Hepatocyte (in vitro differentiated cells): ENCODE results near the gene GJC1. TPM values are rescaled to one million over a fixed set of nuclear protein-coding genes. Genes with fewer than 3 reads are reported as not detected.

Experiments used
- DNase-seq: peaks from one replicate; pipeline ENCODE4 v3.0.0-alpha.2; 2016; ENCODE audit warnings: low spot score
- H2AFZ ChIP-seq: fragments of 200-600 bp; sonication (generic); 2 replicates; pipeline ENCODE4 v1.6.0; 2016; ENCODE audit warnings: antibody characterized with exemption, mild to moderate bottlenecking
- H3K27ac ChIP-seq: fragments of 200-600 bp; sonication (generic); 2 replicates; pipeline ENCODE4 v1.5.1; 2016; ENCODE audit warnings: mild to moderate bottlenecking
- H3K27me3 ChIP-seq: fragments of 200-600 bp; sonication (generic); 2 replicates; pipeline ENCODE4 v1.6.1; 2016
- H3K36me3 ChIP-seq: fragments of 200-600 bp; sonication (generic); replicated peaks from 2 replicates; pipeline ENCODE4 v1.5.1; 2016; ENCODE audit warnings: low read depth; ENCODE audit not compliant: insufficient read depth
- H3K4me1 ChIP-seq: fragments of 200-600 bp; sonication (generic); 2 replicates; pipeline ENCODE4 v1.5.1; 2016; ENCODE audit warnings: mild to moderate bottlenecking, moderate library complexity; ENCODE audit not compliant: insufficient read depth
- H3K4me2 ChIP-seq: fragments of 200-600 bp; sonication (generic); 2 replicates; pipeline ENCODE4 v1.6.0; 2016
- H3K4me3 ChIP-seq: fragments of 200-600 bp; sonication (generic); 2 replicates; pipeline ENCODE4 v1.5.1; 2016; ENCODE audit warnings: mild to moderate bottlenecking
- H3K79me2 ChIP-seq: fragments of 200-600 bp; sonication (generic); 2 replicates; pipeline ENCODE4 v1.6.0; 2017; ENCODE audit warnings: mild to moderate bottlenecking
- H3K9me2 ChIP-seq: fragments of 200-600 bp; sonication (generic); replicated peaks from 2 replicates; pipeline ENCODE4 v1.6.0; 2017; ENCODE audit warnings: mild to moderate bottlenecking; ENCODE audit not compliant: insufficient read depth
- H3K9me3 ChIP-seq: fragments of 200-600 bp; sonication (generic); 2 replicates; pipeline ENCODE4 v1.5.1; 2016; ENCODE audit warnings: low read depth, mild to moderate bottlenecking
- H4K20me1 ChIP-seq: fragments of 200-600 bp; sonication (generic); 2 replicates; pipeline ENCODE4 v1.6.0; 2016; ENCODE audit warnings: mild to moderate bottlenecking; ENCODE audit not compliant: insufficient read depth, poor library complexity, severe bottlenecking
- EZH2 ChIP-seq: fragments of 200-600 bp; sonication (generic); IDR thresholded peaks from 2 replicates; pipeline ENCODE4 v1.6.1; 2016; ENCODE audit warnings: antibody characterized with exemption, mild to moderate bottlenecking, borderline replicate concordance
- EZH2phosphoT487 ChIP-seq: fragments of 200-600 bp; sonication (generic); IDR thresholded peaks from one replicate; pipeline ENCODE4 v1.6.1; 2018; ENCODE audit warnings: antibody characterized with exemption, mild to moderate bottlenecking, low read depth, moderate library complexity; ENCODE audit not compliant: unreplicated experiment, severe bottlenecking
- WGBS: methylation state at CpG from one replicate; pipeline ENCODE4 v1.1.6; 2016; ENCODE audit warnings: low lambda C conversion rate; ENCODE audit errors: missing lambda C conversion rate; 5-methylcytosine and 5-hydroxymethylcytosine counted together
- polyA plus RNA-seq: library from polyadenylated mRNA; unstranded; fragments of >200 nt; fragmentation: Nextera tagmentation; extraction: Ambion mirVana; gene quantifications from 2 replicates; pipeline ENCODE4 v1.2.1, GENCODE V29; 2016
- total RNA-seq: library from RNA; depleted of rRNA; stranded (reverse); fragments of >200 nt; gene quantifications from 2 replicates; pipeline ENCODE4 v1.2.3, GENCODE V29; 2014
- TF ChIP-seq, protein P1 (sequence below): fragments of 200-600 bp; sonication (generic); IDR thresholded peaks from 2 replicates; pipeline ENCODE4 v1.5.1; 2016; ENCODE audit warnings: antibody characterized with exemption, mild to moderate bottlenecking; ENCODE audit not compliant: poor library complexity

The GJC1 gene
- total and polyA plus RNA-seq, 2 experiments from 2014 or later: 7.5 to 11.4 TPM

DNA sequence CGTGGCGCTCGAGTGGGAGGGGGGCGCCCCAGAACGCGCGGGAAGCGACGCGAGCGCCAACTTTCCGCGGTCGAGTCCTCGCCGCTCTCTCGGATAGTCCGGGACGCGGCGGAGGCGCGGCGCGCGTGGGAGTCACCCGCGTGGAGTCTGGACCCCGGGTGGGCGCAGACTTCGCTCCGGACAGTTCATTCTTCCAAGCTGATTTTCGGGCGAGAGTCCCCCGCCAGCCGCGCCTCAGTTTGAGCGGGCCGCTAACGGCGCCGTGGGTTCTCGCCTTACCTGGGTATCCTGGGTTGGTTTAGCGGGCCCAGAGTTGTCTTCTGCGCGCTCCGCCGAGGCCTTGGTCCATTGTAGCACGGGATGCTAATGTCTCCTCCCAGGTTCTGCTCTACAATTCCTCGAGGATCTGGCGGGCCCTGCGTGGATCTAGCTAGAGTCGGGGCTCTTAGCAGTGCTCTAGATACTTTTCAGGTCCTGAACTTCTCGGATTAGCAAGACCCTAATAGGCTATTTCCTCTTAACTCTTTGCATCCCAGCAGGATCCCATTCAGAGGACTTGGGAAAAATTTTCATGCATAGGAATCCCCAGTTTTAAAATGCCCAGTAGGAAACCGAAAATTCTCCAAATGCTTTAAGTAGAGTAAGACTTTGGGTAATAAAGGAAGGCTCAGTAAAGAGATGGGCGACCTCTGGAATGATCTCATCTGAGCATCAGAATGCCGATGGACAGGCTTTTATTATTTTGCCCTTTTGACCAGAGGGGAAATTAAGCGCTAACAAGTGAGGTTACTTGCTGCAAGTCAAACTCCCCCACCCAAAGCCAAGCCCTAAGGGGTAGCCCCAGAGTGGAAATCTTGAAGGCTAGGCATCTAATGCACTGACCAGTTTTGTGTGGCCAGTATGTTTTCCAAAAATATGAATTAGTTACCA lies 537 bp upstream of the GJC1 start:
- H3K27me3 ChIP-seq: peaks cover 12% of the 10 kb centered on the region
- H3K9me3 ChIP-seq: no peaks in the 10 kb centered on the region
- H4K20me1 ChIP-seq: peaks cover 12% of the 10 kb centered on the region
- peak overlapping the region; percentile 91 for H2AFZ ChIP-seq
- WGBS: 6% methylated on average over 30 of the region's 58 CpGs
- peak overlapping the region; percentile 56 for H3K4me3 ChIP-seq
- TF ChIP-seq EZH2phosphoT487 (no peak), EZH2 (no peak)
- TF ChIP-seq, protein P1, sequence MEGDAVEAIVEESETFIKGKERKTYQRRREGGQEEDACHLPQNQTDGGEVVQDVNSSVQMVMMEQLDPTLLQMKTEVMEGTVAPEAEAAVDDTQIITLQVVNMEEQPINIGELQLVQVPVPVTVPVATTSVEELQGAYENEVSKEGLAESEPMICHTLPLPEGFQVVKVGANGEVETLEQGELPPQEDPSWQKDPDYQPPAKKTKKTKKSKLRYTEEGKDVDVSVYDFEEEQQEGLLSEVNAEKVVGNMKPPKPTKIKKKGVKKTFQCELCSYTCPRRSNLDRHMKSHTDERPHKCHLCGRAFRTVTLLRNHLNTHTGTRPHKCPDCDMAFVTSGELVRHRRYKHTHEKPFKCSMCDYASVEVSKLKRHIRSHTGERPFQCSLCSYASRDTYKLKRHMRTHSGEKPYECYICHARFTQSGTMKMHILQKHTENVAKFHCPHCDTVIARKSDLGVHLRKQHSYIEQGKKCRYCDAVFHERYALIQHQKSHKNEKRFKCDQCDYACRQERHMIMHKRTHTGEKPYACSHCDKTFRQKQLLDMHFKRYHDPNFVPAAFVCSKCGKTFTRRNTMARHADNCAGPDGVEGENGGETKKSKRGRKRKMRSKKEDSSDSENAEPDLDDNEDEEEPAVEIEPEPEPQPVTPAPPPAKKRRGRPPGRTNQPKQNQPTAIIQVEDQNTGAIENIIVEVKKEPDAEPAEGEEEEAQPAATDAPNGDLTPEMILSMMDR: no peak
- no peaks in the 10 kb centered on the region for H3K9me2 ChIP-seq
- peak; percentile 44 for DNase-seq
- peak overlapping the region; percentile 70 for H3K27ac ChIP-seq
- peaks cover 36% of the 10 kb centered on the region for H3K79me2 ChIP-seq
- peak overlapping the region; percentile 95 for H3K4me2 ChIP-seq
- H3K4me1 ChIP-seq: peaks cover 6% of the 10 kb centered on the region
- H3K36me3 ChIP-seq: no peaks in the 10 kb centered on the region

- H3K36me3 ChIP-seq: no peaks in the 10 kb centered on the region
- peak overlapping the region; percentile 87 for H2AFZ ChIP-seq
- peak overlapping the region; percentile 56 for H3K4me3 ChIP-seq
- no peaks in the 10 kb centered on the region for H3K9me2 ChIP-seq
- peaks cover 52% of the 10 kb centered on the region for H3K79me2 ChIP-seq
- H3K4me2 ChIP-seq: peak overlapping the region; percentile 95
- WGBS: under 1% methylated on average over 21 of the region's 21 CpGs
- DNase-seq: no peak
- peaks cover 12% of the 10 kb centered on the region for H3K27me3 ChIP-seq
- H3K4me1 ChIP-seq: peaks cover 6% of the 10 kb centered on the region
- H3K9me3 ChIP-seq: no peaks in the 10 kb centered on the region
- no peak for TF ChIP-seq EZH2phosphoT487
- TF ChIP-seq, protein P1: no peak
- no peak for TF ChIP-seq EZH2
- peak overlapping the region; percentile 78 for H3K27ac ChIP-seq
- H4K20me1 ChIP-seq: peaks cover 12% of the 10 kb centered on the region
These were observed 1.1 kb downstream of the GJC1 start for GRCh38 chr17:44828919-44829522.

- DNase-seq: no peak
- TF ChIP-seq, protein P1: no peak
- TF ChIP-seq EZH2phosphoT487 (no peak), EZH2 (no peak)
These were observed 2.2 kb downstream of the GJC1 start for GRCh38 chr17:44827863-44828262.

More at GRCh38 chr17:44827863-44828262, 2.2 kb downstream of the GJC1 start:
- Histone ChIP-seq H3K4me1 (peaks cover 6% of the 10 kb centered on the region), H3K4me3 (no peak overlapping the region), H3K27ac (no peak overlapping the region), H2AFZ (no peak overlapping the region), H3K4me2 (peak overlapping the region; percentile 95), H3K27me3 (peaks cover 12% of the 10 kb centered on the region), H3K9me3 (no peaks in the 10 kb centered on the region), H3K9me2 (no peaks in the 10 kb centered on the region), H3K79me2 (peaks cover 61% of the 10 kb centered on the region), H3K36me3 (no peaks in the 10 kb centered on the region), H4K20me1 (peaks cover 12% of the 10 kb centered on the region)
- 49% methylated on average over 1 of the region's 1 CpG for WGBS
